ENCODE data around the gene DCAF8L1. TPM values are rescaled to one million over a fixed set of nuclear protein-coding genes. Genes with fewer than 3 reads are reported as not detected.

DCAF8L1 gene
- total and polyA plus RNA-seq, 10 of the 15 experiments (the other 5 are each of a cell fraction or from before 2014, with no cell fraction given) = 0.11 TPM; not detected in 9

DNA sequence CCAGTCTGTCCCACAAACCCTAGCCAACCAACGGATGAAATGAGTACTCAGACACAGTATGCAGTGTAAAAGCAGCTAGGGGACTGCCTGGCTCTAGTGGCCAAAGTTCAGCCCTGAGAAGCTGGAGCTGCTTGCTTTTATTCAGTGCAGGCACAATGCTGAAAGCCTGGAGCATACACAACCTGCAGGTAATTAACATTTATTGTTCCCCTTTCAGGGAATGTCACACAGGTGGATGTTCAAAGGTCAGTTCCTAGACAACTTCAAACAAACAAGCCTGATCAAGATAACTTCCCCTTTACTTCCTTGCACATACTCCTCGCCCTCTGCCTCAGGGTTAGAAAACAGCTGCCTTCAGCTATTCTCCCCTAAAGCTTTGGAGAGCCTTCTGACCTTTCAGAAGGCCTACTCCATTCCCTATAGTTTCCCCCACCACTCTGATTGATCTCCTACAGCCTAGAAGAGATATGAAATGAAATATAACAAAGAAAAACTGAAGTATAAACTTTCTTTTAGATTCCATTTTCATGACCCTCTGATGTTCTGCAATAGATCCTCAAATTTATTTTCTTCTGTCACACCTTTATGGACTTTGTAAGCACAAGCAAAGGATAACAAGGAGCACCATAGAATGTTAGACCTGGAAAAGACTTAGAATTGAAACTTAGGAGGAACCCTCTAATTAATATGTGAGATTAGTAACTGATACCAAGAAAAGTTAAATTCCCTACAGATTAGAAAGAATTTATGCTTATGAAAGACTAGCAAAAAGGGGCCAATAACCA, 6.8 kb upstream of the DCAF8L1 start:
- TF ChIP-seq SP1 (IDR thresholded peaks at IDR 0.05; ENCODE audit: low read depth, low read length) (no peak), RELA (IDR thresholded peaks at IDR 0.05; ENCODE audit: borderline replicate concordance, partially characterized antibody) (no peak), EZH2 (IDR thresholded peaks at IDR 0.05; ENCODE audit: borderline replicate concordance, control insufficient read depth, low read depth, low read length) (no peak), MEF2B (IDR thresholded peaks at IDR 0.05; ENCODE audit: partially characterized antibody, poor library complexity, severe bottlenecking) (no peak), NRF1 (conservative IDR thresholded peaks at IDR 0.05; ENCODE audit: low read depth, low read length) (no peak), MEF2A (IDR thresholded peaks at IDR 0.05; ENCODE audit: insufficient read depth, low read depth, low read length) (no peak), EP300 (IDR thresholded peaks at IDR 0.05; ENCODE audit: borderline replicate concordance in 1 of 2, control insufficient read depth in 1 of 2, low read depth in 2 of 2, low read length in 2 of 2) (no peak), CBX3 (IDR thresholded peaks at IDR 0.05; ENCODE audit: borderline replicate concordance, low read depth) (no peak), EED (IDR thresholded peaks at IDR 0.05; ENCODE audit: low read depth) (no peak), SIN3A (IDR thresholded peaks at IDR 0.05; ENCODE audit: low read depth, low read length) (no peak), NR2F1 (conservative IDR thresholded peaks at IDR 0.05) (no peak), NBN (IDR thresholded peaks at IDR 0.05) (no peak)
- TF ChIP-seq, protein P1, sequence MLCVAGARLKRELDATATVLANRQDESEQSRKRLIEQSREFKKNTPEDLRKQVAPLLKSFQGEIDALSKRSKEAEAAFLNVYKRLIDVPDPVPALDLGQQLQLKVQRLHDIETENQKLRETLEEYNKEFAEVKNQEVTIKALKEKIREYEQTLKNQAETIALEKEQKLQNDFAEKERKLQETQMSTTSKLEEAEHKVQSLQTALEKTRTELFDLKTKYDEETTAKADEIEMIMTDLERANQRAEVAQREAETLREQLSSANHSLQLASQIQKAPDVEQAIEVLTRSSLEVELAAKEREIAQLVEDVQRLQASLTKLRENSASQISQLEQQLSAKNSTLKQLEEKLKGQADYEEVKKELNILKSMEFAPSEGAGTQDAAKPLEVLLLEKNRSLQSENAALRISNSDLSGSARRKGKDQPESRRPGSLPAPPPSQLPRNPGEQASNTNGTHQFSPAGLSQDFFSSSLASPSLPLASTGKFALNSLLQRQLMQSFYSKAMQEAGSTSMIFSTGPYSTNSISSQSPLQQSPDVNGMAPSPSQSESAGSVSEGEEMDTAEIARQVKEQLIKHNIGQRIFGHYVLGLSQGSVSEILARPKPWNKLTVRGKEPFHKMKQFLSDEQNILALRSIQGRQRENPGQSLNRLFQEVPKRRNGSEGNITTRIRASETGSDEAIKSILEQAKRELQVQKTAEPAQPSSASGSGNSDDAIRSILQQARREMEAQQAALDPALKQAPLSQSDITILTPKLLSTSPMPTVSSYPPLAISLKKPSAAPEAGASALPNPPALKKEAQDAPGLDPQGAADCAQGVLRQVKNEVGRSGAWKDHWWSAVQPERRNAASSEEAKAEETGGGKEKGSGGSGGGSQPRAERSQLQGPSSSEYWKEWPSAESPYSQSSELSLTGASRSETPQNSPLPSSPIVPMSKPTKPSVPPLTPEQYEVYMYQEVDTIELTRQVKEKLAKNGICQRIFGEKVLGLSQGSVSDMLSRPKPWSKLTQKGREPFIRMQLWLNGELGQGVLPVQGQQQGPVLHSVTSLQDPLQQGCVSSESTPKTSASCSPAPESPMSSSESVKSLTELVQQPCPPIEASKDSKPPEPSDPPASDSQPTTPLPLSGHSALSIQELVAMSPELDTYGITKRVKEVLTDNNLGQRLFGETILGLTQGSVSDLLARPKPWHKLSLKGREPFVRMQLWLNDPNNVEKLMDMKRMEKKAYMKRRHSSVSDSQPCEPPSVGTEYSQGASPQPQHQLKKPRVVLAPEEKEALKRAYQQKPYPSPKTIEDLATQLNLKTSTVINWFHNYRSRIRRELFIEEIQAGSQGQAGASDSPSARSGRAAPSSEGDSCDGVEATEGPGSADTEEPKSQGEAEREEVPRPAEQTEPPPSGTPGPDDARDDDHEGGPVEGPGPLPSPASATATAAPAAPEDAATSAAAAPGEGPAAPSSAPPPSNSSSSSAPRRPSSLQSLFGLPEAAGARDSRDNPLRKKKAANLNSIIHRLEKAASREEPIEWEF (IDR thresholded peaks at IDR 0.05; ENCODE audit: insufficient replicate concordance, low read depth, low read length) = no peak
- TF ChIP-seq, protein P2, sequence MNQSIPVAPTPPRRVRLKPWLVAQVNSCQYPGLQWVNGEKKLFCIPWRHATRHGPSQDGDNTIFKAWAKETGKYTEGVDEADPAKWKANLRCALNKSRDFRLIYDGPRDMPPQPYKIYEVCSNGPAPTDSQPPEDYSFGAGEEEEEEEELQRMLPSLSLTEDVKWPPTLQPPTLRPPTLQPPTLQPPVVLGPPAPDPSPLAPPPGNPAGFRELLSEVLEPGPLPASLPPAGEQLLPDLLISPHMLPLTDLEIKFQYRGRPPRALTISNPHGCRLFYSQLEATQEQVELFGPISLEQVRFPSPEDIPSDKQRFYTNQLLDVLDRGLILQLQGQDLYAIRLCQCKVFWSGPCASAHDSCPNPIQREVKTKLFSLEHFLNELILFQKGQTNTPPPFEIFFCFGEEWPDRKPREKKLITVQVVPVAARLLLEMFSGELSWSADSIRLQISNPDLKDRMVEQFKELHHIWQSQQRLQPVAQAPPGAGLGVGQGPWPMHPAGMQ (IDR thresholded peaks at IDR 0.05; ENCODE audit: borderline replicate concordance) = no peak
- in situ Hi-C loops (cut with MboI) = no loop called here

More for the DNA sequence above, 6.8 kb upstream of the DCAF8L1 start:
- no peak overlapping the region for H3K27ac ChIP-seq (ENCODE audit: control insufficient read depth, insufficient read depth)
- H3K9ac ChIP-seq (ENCODE audit: control insufficient read depth, insufficient read depth, low read length) = no peak overlapping the region
- CTCF ChIA-PET = no interaction called here
- H3K4me1 ChIP-seq (ENCODE audit: control insufficient read depth, insufficient read depth, low read length) = no peaks in the 10 kb centered on the region
- H4K20me1 ChIP-seq (ENCODE audit: control insufficient read depth, insufficient read depth) = no peaks in the 10 kb centered on the region
- DNase-seq (ENCODE audit: low read depth, low spot score) (no peak), FAIRE-seq (no peak), ATAC-seq (peak; percentile 32; the same call in 2 of the 3 replicates)
- no peak overlapping the region for H3K4me2 ChIP-seq (ENCODE audit: control insufficient read depth, insufficient read depth)
- H3K4me3 ChIP-seq = no peak overlapping the region
- no peaks in the 10 kb centered on the region for H3K27me3 ChIP-seq (replicated peaks in 1 of 2; ENCODE audit: control insufficient read depth in 2 of 2, insufficient read depth in 2 of 2, low read length in 1 of 2)
- no peaks in the 10 kb centered on the region for H3K79me2 ChIP-seq (ENCODE audit: control insufficient read depth, insufficient read depth, low read length)
- 0% methylated on average over 2 of the region's 2 CpGs for WGBS (ENCODE audit: insufficient coverage, insufficient replicate concordance, low lambda C conversion rate, missing lambda C conversion rate)
- intact Hi-C loops (cut with micrococcal nuclease; ENCODE audit: unreplicated experiment) = no loop called here
- H2AFZ ChIP-seq (ENCODE audit: control insufficient read depth, low read depth, low read length) = no peak overlapping the region
- SMC1A ChIA-PET (ENCODE audit: uncharacterized antibody, unreplicated experiment) = interaction anchor here (1.2 kb wide), 1 partner anchor 14 kb away, joined by 3 read pairs; no protein-coding TSS in a partner anchor
- POLR2A ChIA-PET = no interaction called here
- BruUV-seq (replicated peaks) = no TSS peak
- no peaks in the 10 kb centered on the region for H3K36me3 ChIP-seq (ENCODE audit: control insufficient read depth in 2 of 2, insufficient read depth in 2 of 2, low read length in 1 of 2)
- H3K9me3 ChIP-seq (replicated peaks; ENCODE audit: control insufficient read depth, insufficient read depth, low read length) = no peaks in the 10 kb centered on the region
- RAD21 ChIA-PET (ENCODE audit: unreplicated experiment) = no interaction called here

Measured in GM12878 (cell line).